SU-DHL-6 (cell line): ENCODE measurements around the gene USP24.

Source experiments
- CTCF ChIP-seq: fragments of 200-600 bp; sonication (generic); IDR thresholded peaks from one replicate; pipeline ENCODE4 v1.5.1; 2017; ENCODE audit warnings: antibody characterized with exemption, mild to moderate bottlenecking, low read length, moderate library complexity; ENCODE audit not compliant: insufficient read depth, poor library complexity, severe bottlenecking
- EZH2phosphoT487 ChIP-seq: fragments of 200-600 bp; sonication (generic), shearing (Covaris generic); conservative IDR thresholded peaks from 2 replicates; pipeline ENCODE4 v1.6.1; 2018; ENCODE audit warnings: mild to moderate bottlenecking, antibody characterized with exemption, low read length, moderate library complexity, mixed read lengths

- TF ChIP-seq CTCF (no peak), EZH2phosphoT487 (no peak)
Measured at GRCh38 chr1:55107101-55107500, 108.1 kb downstream of the USP24 start.
